Activated CD8-positive, alpha-beta memory T cell treated with anti-CD3 and anti-CD28 coated beads, Interleukin-2, amount 50 U/mL, for 4 hours (primary cell): ENCODE results near the gene CHN2.

Experiments used
- DNase-seq: peaks from one replicate; pipeline ENCODE4 v3.0.0-alpha.2; 2020

CHN2 gene

GRCh38 chr7:29288181-29289091 lies 93.9 kb downstream of the CHN2 start:
- DNase-seq = no peak

DNA sequence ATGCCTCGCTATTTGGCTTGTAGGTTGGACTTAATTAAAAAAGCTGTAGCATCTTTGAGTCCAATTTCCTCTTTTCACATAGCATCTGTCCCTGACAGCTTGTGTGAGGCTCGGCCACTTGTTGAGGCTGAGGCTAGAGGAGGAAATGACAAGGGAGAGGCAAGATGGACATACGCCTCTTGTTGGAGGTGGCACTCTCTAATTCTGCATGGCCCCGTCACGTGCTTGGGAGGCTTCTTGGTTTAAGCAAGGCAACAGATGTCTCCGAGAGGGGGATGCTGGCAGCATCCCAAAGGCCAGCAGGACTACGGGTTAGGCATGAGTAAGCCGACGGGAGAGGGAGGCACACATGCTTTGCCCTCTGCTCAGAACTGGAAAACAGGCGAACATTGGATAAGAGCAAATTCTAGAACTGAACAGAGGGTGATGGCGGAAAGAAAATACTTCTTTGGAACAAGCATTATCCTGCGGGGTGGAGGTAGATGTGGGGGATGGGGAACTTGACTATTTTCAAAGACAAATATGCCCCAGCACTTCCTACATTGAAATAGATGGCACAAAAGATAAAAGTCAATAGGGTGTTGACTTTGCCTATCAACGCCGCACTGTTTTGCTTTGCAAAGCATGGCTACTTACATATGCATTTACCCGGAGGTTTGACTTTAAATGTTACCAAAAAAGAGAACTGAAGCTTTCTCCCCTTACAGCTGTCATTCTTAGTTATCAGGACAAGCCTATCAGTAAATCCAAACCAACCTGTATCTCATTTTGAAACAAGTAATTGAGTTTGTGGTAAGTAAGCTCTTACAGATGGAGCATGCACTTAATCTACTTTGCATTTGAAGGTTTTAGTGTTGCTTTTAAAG lies 94.8 kb downstream of the CHN2 start:
- DNase-seq = no peak

- no peak for DNase-seq
Measured at GRCh38 chr7:29290829-29291228, 96.3 kb downstream of the CHN2 start.

- DNase-seq = no peak
Measured at GRCh38 chr7:29291723-29292618, 97.4 kb downstream of the CHN2 start.

DNA sequence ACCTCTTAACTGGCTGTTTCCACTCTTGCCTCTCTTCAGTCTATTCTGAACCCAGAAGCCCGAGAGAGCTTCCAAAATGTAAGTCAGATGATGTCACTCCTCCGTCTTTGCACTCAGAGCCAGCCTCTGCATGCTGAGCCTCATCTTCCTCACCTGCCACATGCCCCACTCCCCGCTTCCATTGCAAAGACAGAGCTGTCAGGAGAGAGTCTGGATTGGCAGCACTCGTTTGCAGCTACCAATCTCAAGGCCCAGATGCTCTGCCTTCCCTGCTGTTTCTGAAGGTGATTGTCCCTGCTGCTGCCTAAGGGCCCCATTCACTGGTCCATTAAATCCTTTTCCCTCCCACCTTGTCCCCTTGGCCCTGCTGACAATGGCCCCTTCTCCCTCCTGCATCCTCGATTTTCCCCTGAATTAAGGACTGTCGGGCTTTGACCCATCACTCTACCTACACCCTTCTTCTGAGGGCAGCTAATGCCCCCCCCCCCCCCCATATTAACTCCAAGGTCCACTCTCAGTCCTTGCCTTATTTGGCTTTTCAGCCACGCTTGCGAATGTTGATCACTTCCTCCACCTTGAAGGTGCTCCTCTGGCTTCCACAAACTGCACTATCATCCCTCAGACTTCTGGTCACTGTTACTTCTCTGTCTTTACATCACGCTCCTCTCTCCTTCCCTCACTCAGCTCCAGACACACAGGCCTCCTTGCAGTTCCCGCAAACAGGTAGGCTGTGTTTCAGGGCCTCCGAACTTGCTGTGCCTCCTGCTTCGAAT lies 98.5 kb downstream of the CHN2 start:
- no peak for DNase-seq

DNA sequence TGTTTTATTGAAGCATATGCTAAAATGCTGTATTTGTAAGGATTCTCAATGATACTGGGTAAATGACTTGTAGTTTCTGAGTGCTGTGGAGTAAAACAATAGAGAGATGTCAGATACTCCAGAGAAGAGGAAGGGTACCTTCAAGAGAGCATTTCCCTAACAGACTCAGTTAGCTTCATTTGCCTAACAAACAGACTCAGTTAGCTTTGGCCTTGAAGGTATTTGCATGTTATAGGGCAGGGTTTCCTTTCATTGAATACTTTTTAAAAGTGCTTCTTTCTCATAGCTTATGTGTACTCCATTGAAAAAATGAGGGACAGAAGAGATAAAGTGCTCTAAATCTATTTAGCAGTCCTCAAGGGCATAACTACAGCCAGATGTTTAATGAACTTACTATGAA lies 101.8 kb downstream of the CHN2 start:
- no peak for DNase-seq

GRCh38 chr7:29297194-29297890 lies 102.8 kb downstream of the CHN2 start:
- no peak for DNase-seq

GRCh38 chr7:29299086-29299485 lies 104.5 kb downstream of the CHN2 start:
- no peak for DNase-seq

DNA sequence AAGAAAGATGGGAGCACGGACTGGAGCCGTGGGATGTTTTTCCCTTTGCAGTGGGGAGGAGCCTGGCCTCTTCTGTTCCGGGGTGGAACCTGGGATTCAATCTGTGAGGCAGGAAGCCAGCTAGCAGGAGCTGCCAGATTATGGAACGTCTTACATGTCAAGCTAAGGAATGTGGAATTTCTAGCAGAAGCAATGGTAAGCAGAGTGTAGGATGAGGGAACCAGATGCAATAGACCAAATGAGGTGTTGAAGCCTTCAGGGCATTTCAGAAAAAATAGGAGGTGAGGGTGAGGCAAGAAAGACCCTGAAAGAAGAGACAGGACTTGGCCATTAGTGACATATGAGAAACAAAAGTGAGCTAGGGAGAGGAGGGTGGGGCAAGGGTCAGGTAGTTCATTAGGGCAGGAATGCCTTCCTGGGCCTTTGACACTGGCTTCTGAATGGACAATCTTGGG lies 105.5 kb downstream of the CHN2 start:
- no peak for DNase-seq

GRCh38 chr7:29300649-29301048 lies 106.1 kb downstream of the CHN2 start:
- no peak for DNase-seq

GRCh38 chr7:29302666-29303395 lies 108.3 kb downstream of the CHN2 start:
- no peak for DNase-seq

DNA sequence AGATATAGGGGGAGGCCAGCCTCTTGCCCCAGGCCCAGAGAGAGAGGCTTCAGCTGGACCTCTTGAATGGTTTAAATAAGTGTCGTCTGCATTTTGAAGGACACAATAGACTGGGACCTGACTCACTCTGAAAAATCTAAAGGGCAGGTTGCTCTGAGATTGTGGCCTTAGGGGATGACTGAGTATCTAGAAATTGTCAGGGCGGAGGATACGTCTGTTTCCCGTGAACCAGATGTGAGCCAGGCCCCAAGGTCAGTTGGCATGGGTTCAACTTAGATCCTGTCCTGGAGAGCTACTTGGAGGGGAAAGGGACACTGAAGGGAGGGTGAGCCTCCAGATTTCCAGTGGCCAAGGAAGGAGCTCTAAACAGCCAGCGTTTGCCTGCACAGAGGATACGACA lies 110.2 kb downstream of the CHN2 start:
- DNase-seq = no peak

DNA sequence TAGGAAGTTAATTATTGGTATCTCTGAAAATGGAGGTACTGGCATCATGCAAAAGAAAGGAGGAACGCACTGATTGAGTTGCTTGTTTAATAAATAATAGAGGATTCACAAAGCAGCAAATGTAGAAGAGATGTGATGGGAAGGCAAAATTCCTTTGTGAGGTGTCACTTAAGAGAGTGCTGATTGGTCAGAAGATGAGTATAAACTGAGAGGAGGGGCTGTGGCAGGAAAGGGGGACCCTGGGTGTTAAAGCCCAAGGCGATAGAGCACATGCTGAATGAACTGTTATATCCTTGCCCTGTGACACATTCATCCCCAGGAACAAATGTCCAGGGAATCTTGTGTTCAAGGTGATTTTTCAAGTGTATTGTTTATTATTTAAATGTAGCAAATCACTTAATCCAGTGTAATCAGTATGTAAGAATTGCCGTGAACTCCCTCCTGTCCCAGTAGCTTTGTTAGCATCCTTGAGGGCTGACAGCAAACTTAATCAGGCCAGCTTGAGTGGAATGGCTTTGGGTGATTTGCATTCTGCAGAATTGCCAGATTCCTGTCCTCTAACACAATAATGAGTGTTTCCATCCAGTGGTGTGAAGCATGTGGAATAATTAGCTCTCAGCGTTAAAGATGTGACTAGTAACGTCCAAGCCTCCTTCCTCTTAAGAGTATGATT lies 111.9 kb downstream of the CHN2 start:
- DNase-seq = no peak

DNA sequence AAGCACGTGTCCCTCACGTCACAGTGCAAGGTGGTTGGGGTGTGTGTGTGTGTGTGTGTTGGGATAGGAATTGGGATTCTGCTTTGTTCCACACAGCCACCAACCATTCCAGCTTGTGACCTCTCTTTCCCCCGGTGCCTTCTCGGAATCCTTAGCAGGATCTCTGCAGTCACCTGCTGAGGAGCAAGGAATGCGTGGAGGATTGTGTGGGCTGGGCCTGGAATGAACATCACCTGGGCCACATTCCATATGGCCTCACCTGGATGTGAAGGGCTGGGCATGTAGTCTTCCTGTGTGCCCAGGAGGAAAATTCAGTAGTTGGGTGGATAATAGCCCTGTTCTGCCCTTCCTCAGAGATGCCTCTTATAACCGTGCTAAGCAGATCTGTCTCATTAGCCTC lies 113.8 kb downstream of the CHN2 start:
- no peak for DNase-seq

DNA sequence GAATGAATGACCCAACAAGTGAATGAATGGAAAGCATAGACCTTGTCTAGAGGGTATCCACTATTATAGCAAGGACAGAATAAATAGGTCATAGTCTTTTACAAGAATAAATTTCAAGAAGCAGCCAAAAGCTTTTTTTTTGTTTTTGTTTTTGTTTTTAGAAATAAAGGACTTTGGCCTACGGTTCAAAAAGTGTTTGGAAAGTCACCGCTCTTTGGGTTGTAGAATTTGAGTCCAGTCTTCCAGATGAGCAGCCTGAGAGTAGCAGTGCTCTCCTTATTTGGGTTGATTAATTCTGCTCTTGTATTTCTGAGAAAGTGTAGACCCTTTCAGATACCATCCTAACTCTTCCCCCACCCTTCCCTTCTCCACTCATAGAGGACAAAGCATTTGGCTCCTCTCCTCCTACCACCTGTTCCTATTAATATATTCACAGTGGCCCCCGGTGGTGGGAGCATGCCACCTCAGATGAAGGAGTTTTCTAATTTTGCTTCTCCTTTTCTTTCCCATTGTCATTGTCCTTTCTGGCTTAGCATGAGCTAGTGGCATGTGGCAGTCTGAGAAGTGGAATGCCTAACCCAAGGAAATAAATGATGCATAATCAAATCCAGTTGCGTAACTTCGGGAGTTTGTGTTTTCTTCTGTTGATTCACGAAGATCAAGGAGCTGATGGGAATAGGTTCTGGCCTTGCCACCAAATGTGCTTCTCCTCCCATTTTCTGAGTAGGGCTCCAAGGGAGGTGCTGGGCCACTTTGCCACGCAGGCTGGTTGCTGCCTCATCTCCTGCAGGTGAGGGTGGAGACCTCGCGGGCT lies 114.7 kb downstream of the CHN2 start:
- no peak for DNase-seq

DNA sequence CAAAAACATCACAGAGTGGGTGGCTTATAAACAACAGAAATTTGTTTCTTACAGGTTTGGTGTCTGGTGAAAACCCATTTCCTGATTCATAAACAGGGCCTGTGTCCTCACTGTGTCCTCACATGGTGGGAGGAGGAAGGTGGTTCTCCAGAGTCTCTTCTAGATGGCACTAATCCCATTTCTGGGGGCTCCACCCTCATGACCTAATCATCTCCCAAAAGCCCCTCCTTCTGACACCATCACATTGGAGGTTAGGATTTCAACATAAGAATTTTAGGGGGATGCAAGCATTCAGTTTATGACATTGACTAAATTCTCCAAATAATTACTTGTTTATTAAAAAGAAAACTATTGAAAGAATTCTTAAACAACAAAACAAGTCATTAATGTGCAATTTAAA lies 116.0 kb downstream of the CHN2 start:
- no peak for DNase-seq

DNA sequence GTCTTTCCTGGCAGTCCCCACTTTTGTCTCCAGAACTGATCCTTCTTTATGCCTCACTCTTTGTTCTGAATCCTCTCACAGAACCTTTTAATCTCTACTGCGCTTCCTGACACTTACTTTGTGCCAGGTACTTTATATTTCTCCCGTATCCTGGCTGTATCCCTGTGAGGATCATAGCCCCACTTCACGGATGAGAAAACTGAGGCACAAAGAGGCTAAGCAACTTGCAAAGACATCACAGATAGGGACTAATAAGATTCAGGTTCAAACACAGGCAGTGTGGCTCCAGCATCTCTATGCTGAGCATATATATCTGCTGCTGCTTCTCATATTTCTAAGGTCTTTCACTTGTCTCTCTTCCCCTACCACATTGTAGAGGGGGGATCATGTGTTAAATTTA lies 116.7 kb downstream of the CHN2 start:
- DNase-seq = no peak

- DNase-seq = no peak
Measured at GRCh38 chr7:29314148-29314547, 119.6 kb downstream of the CHN2 start.
